ENCODE results near the gene TFDP1. TPM values are rescaled to one million over a fixed set of nuclear protein-coding genes. Genes with fewer than 3 reads are reported as not detected.

The TFDP1 gene
- total RNA-seq, 1 donor from 2014 or later, result 49.4 TPM

DNA sequence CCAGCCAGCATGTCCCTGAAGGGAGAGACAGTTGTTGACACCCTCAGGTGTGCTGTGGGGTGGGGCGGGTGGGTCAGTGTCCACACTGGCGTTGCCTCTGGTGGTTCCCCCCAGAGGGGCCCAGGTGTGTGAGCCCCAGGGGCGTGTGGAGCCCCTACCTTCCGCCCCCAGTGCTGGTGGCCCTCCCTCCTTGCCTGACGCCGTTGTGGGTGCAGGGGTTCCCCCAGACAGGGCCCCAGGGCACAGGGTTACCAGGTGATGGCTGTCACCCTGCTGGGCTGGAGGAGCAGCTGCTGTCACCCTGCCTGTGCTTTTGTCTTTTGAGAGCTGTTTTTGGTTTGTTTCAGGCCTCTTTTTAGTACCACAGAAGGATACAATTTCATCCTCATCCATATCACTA lies 46.3 kb downstream of the TFDP1 start:
- H2AFZ ChIP-seq (ENCODE audit: low read depth, low read length), result no peak overlapping the region
- no peak overlapping the region for H3K27ac ChIP-seq (ENCODE audit: low read depth, low read length)
- no peaks in the 10 kb centered on the region for H3K9me3 ChIP-seq (ENCODE audit: insufficient read depth, low read depth, low read length)
- Mint-ChIP-seq H3K36me3 (ENCODE audit: low read depth, unreplicated experiment) (peaks cover 23% of the 10 kb centered on the region), H3K27me3 (ENCODE audit: low read depth, unreplicated experiment) (no peaks in the 10 kb centered on the region), H3K9me3 (ENCODE audit: unreplicated experiment) (no peaks in the 10 kb centered on the region), H3K27ac (ENCODE audit: unreplicated experiment) (no peak overlapping the region), H3K4me1 (ENCODE audit: low read depth, unreplicated experiment) (peaks cover 3% of the 10 kb centered on the region), H3K4me3 (ENCODE audit: unreplicated experiment) (no peak overlapping the region)
- no peak overlapping the region for H3K9ac ChIP-seq (ENCODE audit: low read length)
- H3K36me3 ChIP-seq (ENCODE audit: insufficient read depth, low read length), result peaks cover 26% of the 10 kb centered on the region
- H3K4me3 ChIP-seq (ENCODE audit: insufficient read depth, low read depth, low read length), result no peak overlapping the region
- no peak overlapping the region for H3K4me2 ChIP-seq (ENCODE audit: low read length)
- DNase-seq (ENCODE audit: low read depth), result no peak
- H4K20me1 ChIP-seq (ENCODE audit: insufficient read depth, low read length), result peaks cover 58% of the 10 kb centered on the region
- peaks cover 54% of the 10 kb centered on the region for H3K79me2 ChIP-seq (ENCODE audit: insufficient read depth, low read length)
- TF ChIP-seq, protein P1, sequence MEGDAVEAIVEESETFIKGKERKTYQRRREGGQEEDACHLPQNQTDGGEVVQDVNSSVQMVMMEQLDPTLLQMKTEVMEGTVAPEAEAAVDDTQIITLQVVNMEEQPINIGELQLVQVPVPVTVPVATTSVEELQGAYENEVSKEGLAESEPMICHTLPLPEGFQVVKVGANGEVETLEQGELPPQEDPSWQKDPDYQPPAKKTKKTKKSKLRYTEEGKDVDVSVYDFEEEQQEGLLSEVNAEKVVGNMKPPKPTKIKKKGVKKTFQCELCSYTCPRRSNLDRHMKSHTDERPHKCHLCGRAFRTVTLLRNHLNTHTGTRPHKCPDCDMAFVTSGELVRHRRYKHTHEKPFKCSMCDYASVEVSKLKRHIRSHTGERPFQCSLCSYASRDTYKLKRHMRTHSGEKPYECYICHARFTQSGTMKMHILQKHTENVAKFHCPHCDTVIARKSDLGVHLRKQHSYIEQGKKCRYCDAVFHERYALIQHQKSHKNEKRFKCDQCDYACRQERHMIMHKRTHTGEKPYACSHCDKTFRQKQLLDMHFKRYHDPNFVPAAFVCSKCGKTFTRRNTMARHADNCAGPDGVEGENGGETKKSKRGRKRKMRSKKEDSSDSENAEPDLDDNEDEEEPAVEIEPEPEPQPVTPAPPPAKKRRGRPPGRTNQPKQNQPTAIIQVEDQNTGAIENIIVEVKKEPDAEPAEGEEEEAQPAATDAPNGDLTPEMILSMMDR (IDR thresholded peaks at IDR 0.05; ENCODE audit: insufficient read depth, low read depth, low read length), result no peak
- TF ChIP-seq EZH2 (IDR thresholded peaks at IDR 0.05; ENCODE audit: insufficient read depth, low read length), result no peak
- no peak for FAIRE-seq
- no peaks in the 10 kb centered on the region for H3K27me3 ChIP-seq (ENCODE audit: insufficient read depth, low read length)
- H3K4me1 ChIP-seq (ENCODE audit: insufficient read depth, low read length), result peaks cover 10% of the 10 kb centered on the region

DNA sequence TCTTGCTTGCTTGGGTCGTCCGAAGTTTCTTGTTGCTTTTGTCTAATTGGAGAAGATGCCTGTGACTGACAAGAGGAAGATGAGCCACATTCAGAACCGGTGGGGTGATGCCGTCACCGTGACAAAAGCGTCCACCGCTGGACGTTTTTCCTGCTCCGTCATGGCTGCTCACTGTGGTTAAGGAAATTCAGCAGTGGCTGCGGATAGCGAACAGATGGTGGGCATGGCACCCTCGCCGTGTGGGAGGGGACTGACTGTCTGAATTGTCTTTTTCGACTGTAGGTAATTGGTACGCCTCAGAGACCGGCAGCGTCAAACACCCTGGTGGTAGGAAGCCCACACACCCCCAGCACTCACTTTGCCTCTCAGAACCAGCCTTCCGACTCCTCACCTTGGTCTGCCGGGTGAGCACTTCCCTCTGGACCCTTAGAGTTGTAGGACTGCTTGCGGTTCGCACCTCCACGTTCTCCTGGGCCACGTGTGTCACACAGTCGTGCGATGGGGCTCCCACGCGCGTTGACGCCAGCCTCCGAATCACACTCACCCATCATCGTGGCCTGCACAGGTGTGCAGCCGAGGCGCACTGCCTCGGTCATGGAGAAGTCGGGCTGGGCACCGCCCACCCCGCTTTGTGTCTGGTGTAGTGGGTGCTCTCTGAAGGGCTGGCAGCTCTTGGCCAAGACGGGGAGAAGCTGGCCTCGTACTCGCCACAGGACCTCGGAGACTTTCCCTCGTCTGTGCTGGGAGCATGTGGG lies 47.0 kb downstream of the TFDP1 start:
- Mint-ChIP-seq H3K4me1 (ENCODE audit: low read depth, unreplicated experiment) (peaks cover under 1% of the 10 kb centered on the region), H3K36me3 (ENCODE audit: low read depth, unreplicated experiment) (peaks cover 21% of the 10 kb centered on the region)

DNA sequence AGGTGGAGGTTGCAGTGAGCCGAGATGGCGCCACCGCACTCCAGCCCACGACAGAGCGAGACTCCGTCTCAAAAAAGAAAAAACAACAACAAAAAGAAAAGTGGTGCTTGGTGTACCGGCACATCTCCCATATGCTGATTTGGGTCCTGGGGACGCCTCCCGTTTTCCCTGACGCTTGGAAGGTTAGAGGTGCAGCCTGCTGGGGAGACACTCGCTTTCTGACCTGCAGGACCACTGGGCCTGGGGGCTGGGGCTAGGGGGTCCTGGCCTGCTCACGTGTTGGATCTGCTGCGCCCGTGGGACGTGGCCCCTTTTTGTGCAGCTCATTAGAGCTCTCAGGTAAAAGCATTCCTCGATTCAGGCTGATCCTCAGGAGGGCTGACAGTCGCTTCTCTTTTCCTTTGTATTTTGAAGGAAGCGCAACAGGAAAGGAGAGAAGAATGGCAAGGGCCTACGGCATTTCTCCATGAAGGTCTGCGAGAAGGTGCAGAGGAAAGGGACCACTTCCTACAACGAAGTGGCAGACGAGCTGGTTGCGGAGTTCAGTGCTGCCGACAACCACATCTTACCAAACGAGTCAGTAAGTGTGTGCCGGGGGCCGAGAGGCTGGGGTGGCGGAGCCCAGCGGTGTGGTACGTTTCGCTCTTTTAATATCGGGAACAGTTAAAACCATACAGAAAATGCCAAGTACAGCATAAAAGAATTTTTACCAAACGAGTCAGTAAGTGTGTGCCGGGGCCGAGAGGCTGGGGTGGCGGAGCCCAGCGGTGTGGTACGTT lies 48.3 kb downstream of the TFDP1 start:
- H4K20me1 ChIP-seq (ENCODE audit: insufficient read depth, low read length), result peaks cover 38% of the 10 kb centered on the region
- no peak overlapping the region for H3K4me2 ChIP-seq (ENCODE audit: low read length)
- Mint-ChIP-seq H3K36me3 (ENCODE audit: low read depth, unreplicated experiment) (peaks cover 26% of the 10 kb centered on the region), H3K4me1 (ENCODE audit: low read depth, unreplicated experiment) (no peaks in the 10 kb centered on the region), H3K9me3 (ENCODE audit: unreplicated experiment) (no peaks in the 10 kb centered on the region), H3K4me3 (ENCODE audit: unreplicated experiment) (no peak overlapping the region), H3K27me3 (ENCODE audit: low read depth, unreplicated experiment) (no peaks in the 10 kb centered on the region), H3K27ac (ENCODE audit: unreplicated experiment) (no peak overlapping the region)
- no peak overlapping the region for H3K27ac ChIP-seq (ENCODE audit: low read depth, low read length)
- no peak overlapping the region for H3K9ac ChIP-seq (ENCODE audit: low read length)
- DNase-seq (ENCODE audit: low read depth), result no peak
- FAIRE-seq, result no peak
- no peak overlapping the region for H3K4me3 ChIP-seq (ENCODE audit: insufficient read depth, low read depth, low read length)
- H3K9me3 ChIP-seq (ENCODE audit: insufficient read depth, low read depth, low read length), result no peaks in the 10 kb centered on the region
- no peaks in the 10 kb centered on the region for H3K4me1 ChIP-seq (ENCODE audit: insufficient read depth, low read length)
- H3K27me3 ChIP-seq (ENCODE audit: insufficient read depth, low read length), result no peaks in the 10 kb centered on the region
- H3K79me2 ChIP-seq (ENCODE audit: insufficient read depth, low read length), result peaks cover 39% of the 10 kb centered on the region
- no peak for TF ChIP-seq EZH2 (IDR thresholded peaks at IDR 0.05; ENCODE audit: insufficient read depth, low read length)
- TF ChIP-seq, protein P1 (IDR thresholded peaks at IDR 0.05; ENCODE audit: insufficient read depth, low read depth, low read length), result no peak
- H2AFZ ChIP-seq (ENCODE audit: low read depth, low read length), result no peak overlapping the region
- H3K36me3 ChIP-seq (ENCODE audit: insufficient read depth, low read length), result peaks cover 29% of the 10 kb centered on the region

More for the DNA sequence above, 47.0 kb downstream of the TFDP1 start:
- Mint-ChIP-seq H3K27ac (ENCODE audit: unreplicated experiment) (no peak overlapping the region), H3K9me3 (ENCODE audit: unreplicated experiment) (no peaks in the 10 kb centered on the region), H3K27me3 (ENCODE audit: low read depth, unreplicated experiment) (no peaks in the 10 kb centered on the region), H3K4me3 (ENCODE audit: unreplicated experiment) (no peak overlapping the region)
- Histone ChIP-seq H3K4me3 (ENCODE audit: insufficient read depth, low read depth, low read length) (no peak overlapping the region), H3K4me1 (ENCODE audit: insufficient read depth, low read length) (peaks cover 3% of the 10 kb centered on the region), H3K9me3 (ENCODE audit: insufficient read depth, low read depth, low read length) (no peaks in the 10 kb centered on the region), H3K36me3 (ENCODE audit: insufficient read depth, low read length) (peaks cover 26% of the 10 kb centered on the region), H3K4me2 (ENCODE audit: low read length) (no peak overlapping the region), H3K27me3 (ENCODE audit: insufficient read depth, low read length) (no peaks in the 10 kb centered on the region), H3K79me2 (ENCODE audit: insufficient read depth, low read length) (peaks cover 53% of the 10 kb centered on the region), H3K27ac (ENCODE audit: low read depth, low read length) (no peak overlapping the region), H3K9ac (ENCODE audit: low read length) (no peak overlapping the region), H2AFZ (ENCODE audit: low read depth, low read length) (no peak overlapping the region), H4K20me1 (ENCODE audit: insufficient read depth, low read length) (peaks cover 51% of the 10 kb centered on the region)
- no peak for TF ChIP-seq EZH2 (IDR thresholded peaks at IDR 0.05; ENCODE audit: insufficient read depth, low read length)
- DNase-seq (ENCODE audit: low read depth), result no peak
- FAIRE-seq, result no peak

Measured in astrocyte (in vitro differentiated cells and primary cell).